Measurements from ENCODE around the gene NSD2. TPM values are rescaled to one million over a fixed set of nuclear protein-coding genes. Genes with fewer than 3 reads are reported as not detected.
A peak's percentile ranks its signal among the peaks of the same experiment; 100 is the strongest.

The NSD2 gene
- total RNA-seq, 1 donor: 84.7 TPM

DNA sequence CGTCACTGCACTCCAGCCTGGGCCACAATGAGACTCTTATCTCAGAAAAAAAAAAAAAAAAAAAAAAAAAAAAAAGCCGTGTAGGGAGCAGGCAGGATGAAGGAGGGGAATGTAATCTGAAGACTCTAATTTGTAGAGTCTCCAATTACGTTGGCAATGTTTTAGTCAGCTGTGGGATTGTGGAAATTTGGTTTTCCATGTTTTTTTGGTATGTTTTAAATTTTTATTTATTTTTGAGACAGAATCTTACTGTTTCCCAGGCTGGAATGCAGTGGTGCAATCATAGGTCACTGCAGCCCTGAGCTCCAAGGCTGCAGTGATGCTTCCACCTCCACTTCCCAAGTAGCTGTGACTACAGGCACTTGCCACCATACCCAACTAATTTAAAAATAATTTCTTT lies 56.5 kb downstream of the NSD2 start:
- H3K4me3 ChIP-seq (ENCODE audit: low read depth, low read length): no peak overlapping the region
- peak; percentile 58 for DNase-seq (ENCODE audit: low read depth)
- TF ChIP-seq CTCF (IDR thresholded peaks at IDR 0.05; ENCODE audit: insufficient read depth, low read length): no peak

DNA sequence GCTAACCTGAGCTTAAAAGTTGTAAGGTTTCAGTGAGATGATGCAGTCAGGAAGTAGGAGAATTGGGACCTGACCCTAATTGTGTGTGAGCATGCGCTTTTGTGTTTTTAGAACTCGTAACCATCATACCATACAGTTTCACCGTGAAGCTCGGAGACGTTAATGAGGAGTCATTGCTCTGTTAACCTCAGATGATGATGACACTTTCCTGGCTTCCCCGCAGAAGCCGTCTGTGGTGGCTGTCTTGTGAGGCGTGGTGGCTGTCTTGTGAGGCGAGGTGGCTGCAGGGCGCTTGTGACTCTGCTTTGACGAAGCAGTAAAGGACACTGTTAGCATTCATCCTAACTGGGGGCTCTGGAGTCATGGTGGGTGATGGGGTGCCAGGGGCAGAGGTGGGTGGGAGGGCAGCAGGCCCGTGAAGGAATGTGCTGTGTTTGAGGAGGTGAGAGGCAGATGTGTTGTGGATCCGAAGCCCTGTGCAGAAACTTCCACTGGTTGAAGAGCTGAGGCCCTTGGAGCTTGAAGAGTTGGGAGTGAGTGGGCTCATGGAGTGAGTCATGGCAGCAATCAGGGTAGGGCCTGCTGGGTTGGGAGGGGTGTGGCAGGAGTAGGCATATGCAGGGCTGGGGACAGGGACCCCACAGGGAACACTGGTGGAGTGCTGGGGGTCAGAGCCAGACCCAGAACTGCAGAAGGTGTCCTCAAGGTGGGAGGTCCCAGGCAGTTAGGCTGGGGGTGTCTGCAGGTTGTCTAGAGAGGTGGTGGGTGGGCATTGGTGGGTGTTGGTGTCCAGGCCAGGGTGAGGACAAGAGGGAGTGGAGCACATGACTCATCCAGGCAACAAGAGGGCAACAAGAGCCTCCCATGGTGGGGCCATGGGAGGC lies 57.4 kb downstream of the NSD2 start:
- DNase-seq (ENCODE audit: low read depth): no peak
- no peak overlapping the region for H3K4me3 ChIP-seq (ENCODE audit: low read depth, low read length)
- no peak for TF ChIP-seq CTCF (IDR thresholded peaks at IDR 0.05; ENCODE audit: insufficient read depth, low read length)

DNA sequence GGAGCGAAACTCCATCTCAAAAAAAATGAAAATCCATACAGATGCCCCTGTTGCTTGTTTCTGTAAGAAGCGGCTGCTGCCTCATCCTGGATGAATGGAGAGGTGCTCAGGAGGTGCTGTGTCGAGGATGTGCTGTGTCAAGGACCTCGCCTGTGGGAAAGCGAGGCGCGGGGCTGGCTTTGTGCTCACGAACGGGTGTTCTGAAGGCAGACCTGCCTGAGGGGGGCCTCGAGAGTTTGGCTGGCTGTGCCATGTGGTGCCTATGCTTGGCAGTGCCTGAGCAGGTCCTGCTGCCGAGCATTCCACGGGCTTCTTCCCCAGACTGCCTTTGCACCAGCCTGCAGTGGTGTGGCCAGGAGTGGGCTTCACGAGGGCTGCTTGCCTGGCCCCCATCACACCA lies 61.5 kb downstream of the NSD2 start:
- H3K4me3 ChIP-seq (ENCODE audit: low read depth, low read length): no peak overlapping the region
- no peak for DNase-seq (ENCODE audit: low read depth)
- TF ChIP-seq CTCF (IDR thresholded peaks at IDR 0.05; ENCODE audit: insufficient read depth, low read length): no peak

GRCh38 chr4:1933700-1934099 lies 62.5 kb downstream of the NSD2 start:
- no peak for TF ChIP-seq CTCF (IDR thresholded peaks at IDR 0.05; ENCODE audit: insufficient read depth, low read length)
- DNase-seq (ENCODE audit: low read depth): no peak
- no peak overlapping the region for H3K4me3 ChIP-seq (ENCODE audit: low read depth, low read length)

GRCh38 chr4:1937550-1937949 lies 66.4 kb downstream of the NSD2 start:
- H3K4me3 ChIP-seq (ENCODE audit: low read depth, low read length): no peak overlapping the region
- TF ChIP-seq CTCF (IDR thresholded peaks at IDR 0.05; ENCODE audit: insufficient read depth, low read length): no peak
- DNase-seq (ENCODE audit: low read depth): no peak

DNA sequence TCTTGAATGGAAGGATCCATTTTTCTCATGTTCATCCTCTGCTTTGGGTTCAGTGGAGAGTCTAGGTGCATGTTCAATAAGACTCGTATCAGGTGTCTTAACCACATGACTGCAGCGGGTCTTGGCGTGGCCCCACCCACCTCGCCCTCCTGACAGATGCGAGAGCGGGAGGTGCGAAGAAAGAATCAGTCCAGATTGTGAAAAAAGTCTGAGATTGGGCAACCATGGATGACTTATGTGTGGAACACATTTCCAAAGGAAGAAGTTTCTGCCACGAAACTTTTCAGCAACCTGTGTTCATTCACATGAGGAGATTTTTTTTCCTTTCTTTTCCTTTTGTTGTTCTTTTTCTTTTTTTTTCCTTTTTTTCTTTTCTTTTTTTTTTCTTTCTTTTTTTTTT lies 66.8 kb downstream of the NSD2 start:
- no peak for DNase-seq (ENCODE audit: low read depth)
- TF ChIP-seq CTCF (IDR thresholded peaks at IDR 0.05; ENCODE audit: insufficient read depth, low read length): no peak

More for the DNA sequence above, 66.8 kb downstream of the NSD2 start:
- H3K4me3 ChIP-seq (ENCODE audit: low read depth, low read length): no peak overlapping the region

Measured in fibroblast of the aortic adventitia (primary cell).